Esophagus squamous epithelium (tissue), 4 donors: ENCODE data around the gene CBFA2T3.

ENCODE experiments used
- CTCF ChIP-seq, 6 experiments: fragments of 450-650 bp in 4 of 6; fragments of 200-600 bp in 2 of 6; sonication (generic) in 2 of 6; IDR thresholded peaks; one replicate each; pipeline ENCODE4 v1.5.1; 2016 to 2019; ENCODE audit warnings: antibody characterized with exemption in 6 of 6, mild to moderate bottlenecking in 4 of 6, moderate library complexity in 4 of 6
- POLR2A ChIP-seq, 4 donors: fragments of 450-650 bp; IDR thresholded peaks; one replicate each; pipeline ENCODE4 v1.6.1; 2017; ENCODE audit warnings: antibody characterized with exemption in 4 of 4, mild to moderate bottlenecking in 4 of 4, moderate library complexity in 3 of 4

- no peak for TF ChIP-seq CTCF (IDR thresholded peaks at IDR 0.05)
- no peak for TF ChIP-seq POLR2A (IDR thresholded peaks at IDR 0.05)
These were observed 80.6 kb downstream of the CBFA2T3 start for GRCh38 chr16:88896238-88897070.
